CD14-positive monocyte (primary cell): Measurements from ENCODE around the gene S100A5. TPM values are rescaled to one million over a fixed set of nuclear protein-coding genes. Genes with fewer than 3 reads are reported as not detected.

Experiments used
- DNase-seq, 3 donors: peaks; one replicate each; pipeline ENCODE4 v3.0.0-alpha.2; 2011 to 2022
- H2AFZ ChIP-seq: 2 replicates; pipeline ENCODE4 v1.6.0; 2012; ENCODE audit warnings: mild to moderate bottlenecking, low read depth, low read length, inconsistent platforms; ENCODE audit not compliant: insufficient read depth, poor library complexity, severe bottlenecking
- H3K27ac ChIP-seq, 2 donors: 1 replicate in 1 of 2; 2 replicates in 1 of 2; pipeline ENCODE4 v1.5.1; 2012 to 2013; ENCODE audit warnings: low read length in 2 of 2, control low read depth in 1 of 2, inconsistent platforms in 1 of 2, low read depth in 1 of 2, mild to moderate bottlenecking in 1 of 2
- H3K27me3 ChIP-seq, 2 donors: one replicate each; pipeline versions ENCODE4 v1.6.0 to v1.6.1; 2011 to 2013; ENCODE audit warnings: low read length in 2 of 2; ENCODE audit not compliant: control insufficient read depth in 2 of 2, insufficient read depth in 2 of 2
- H3K36me3 ChIP-seq, 2 donors: replicated peaks in 1 of 2; 1 replicate in 1 of 2; 2 replicates in 1 of 2; pipeline versions ENCODE4 v1.5.1 to v1.6.1; 2012 to 2013; ENCODE audit warnings: low read length in 2 of 2, control low read depth in 1 of 2, inconsistent platforms in 1 of 2, mild to moderate bottlenecking in 1 of 2; ENCODE audit not compliant: insufficient read depth in 2 of 2, control insufficient read depth in 1 of 2
- H3K4me1 ChIP-seq, 2 donors: 1 replicate in 1 of 2; 2 replicates in 1 of 2; pipeline versions ENCODE4 v1.5.1 to v1.6.1; 2012 to 2013; ENCODE audit warnings: low read length in 2 of 2, control low read depth in 1 of 2, inconsistent platforms in 1 of 2, mild to moderate bottlenecking in 1 of 2, moderate library complexity in 1 of 2; ENCODE audit not compliant: insufficient read depth in 2 of 2, control insufficient read depth in 1 of 2
- H3K4me2 ChIP-seq: replicated peaks from 2 replicates; pipeline ENCODE3; 2012; ENCODE audit warnings: low read length, moderate library complexity, mild to moderate bottlenecking; ENCODE audit not compliant: poor library complexity, severe bottlenecking; ENCODE audit errors: extremely low read depth
- H3K4me3 ChIP-seq, 3 experiments: fragments of 200-600 bp in 1 of 3; sonication (generic) in 1 of 3; replicated peaks in 1 of 3; 1 replicate in 2 of 3; 2 replicates in 1 of 3; pipeline ENCODE4 v1.5.1; 2011 to 2013; ENCODE audit warnings: low read length in 3 of 3, mild to moderate bottlenecking in 3 of 3, control low read depth in 2 of 3, low read depth in 2 of 3, inconsistent platforms in 1 of 3, moderate library complexity in 1 of 3
- H3K79me2 ChIP-seq: 2 replicates; pipeline ENCODE4 v1.6.0; 2012; ENCODE audit warnings: mild to moderate bottlenecking, control low read depth, inconsistent platforms, low read length, moderate library complexity; ENCODE audit not compliant: insufficient read depth
- H3K9ac ChIP-seq: 2 replicates; pipeline ENCODE4 v1.6.0; 2017; ENCODE audit warnings: low read length, mild to moderate bottlenecking; ENCODE audit not compliant: insufficient read depth, poor library complexity, severe bottlenecking
- H3K9me3 ChIP-seq, 2 donors: replicated peaks in 1 of 2; 1 replicate in 1 of 2; 2 replicates in 1 of 2; pipeline versions ENCODE4 v1.5.1 to v1.6.1; 2012 to 2013; ENCODE audit warnings: low read length in 2 of 2, control low read depth in 1 of 2; ENCODE audit not compliant: control insufficient read depth in 1 of 2, insufficient read depth in 1 of 2
- H4K20me1 ChIP-seq: 2 replicates; pipeline ENCODE4 v1.6.0; 2012; ENCODE audit warnings: mild to moderate bottlenecking, low read length, control low read depth, moderate library complexity; ENCODE audit not compliant: insufficient read depth
- H3K27ac Mint-ChIP-seq, 7 donors: one replicate each; pipeline ENCODE4 v1.8.0; 2020; ENCODE audit warnings: mild to moderate bottlenecking in 7 of 7, mixed read lengths in 7 of 7, moderate library complexity in 6 of 7, inconsistent platforms in 2 of 7
- H3K27me3 Mint-ChIP-seq, 3 donors: one replicate each; pipeline ENCODE4 v1.8.0; 2021 to 2022; ENCODE audit warnings: low read depth in 3 of 3, mild to moderate bottlenecking in 3 of 3, mixed read lengths in 3 of 3, moderate library complexity in 3 of 3, inconsistent platforms in 1 of 3
- H3K36me3 Mint-ChIP-seq, 2 donors: one replicate each; pipeline ENCODE4 v1.8.0; 2020; ENCODE audit warnings: mixed read lengths in 2 of 2, inconsistent platforms in 1 of 2, mild to moderate bottlenecking in 1 of 2
- H3K4me1 Mint-ChIP-seq: one replicate; pipeline ENCODE4 v1.8.0; 2020; ENCODE audit warnings: mild to moderate bottlenecking, mixed read lengths
- H3K4me3 Mint-ChIP-seq, 2 donors: one replicate each; pipeline ENCODE4 v1.8.0; 2020; ENCODE audit warnings: mild to moderate bottlenecking in 2 of 2, mixed read lengths in 2 of 2, moderate library complexity in 1 of 2
- H3K9me3 Mint-ChIP-seq, 7 donors: one replicate each; pipeline ENCODE4 v1.8.0; 2020 to 2022; ENCODE audit warnings: mixed read lengths in 7 of 7, mild to moderate bottlenecking in 6 of 7, moderate library complexity in 6 of 7, inconsistent platforms in 2 of 7
- CTCF ChIP-seq: fragments of 200-600 bp; IDR thresholded peaks from one replicate; pipeline ENCODE4 v1.8.0; 2022; ENCODE audit warnings: antibody characterized with exemption, mild to moderate bottlenecking
- WGBS: methylation state at CpG from one replicate; pipeline ENCODE4 v1.1.5; 2013; ENCODE audit warnings: missing lambda C conversion rate; ENCODE audit not compliant: insufficient coverage; 5-methylcytosine and 5-hydroxymethylcytosine counted together
- intact Hi-C, 2 donors: fragments of 100-400 bp; cut with micrococcal nuclease; formaldehyde crosslinking; loops; one replicate each; pipeline versions ENCODE4 v1.15.0 to v1.15.1; 2023
- polyA plus RNA-seq, 3 donors: library from polyadenylated mRNA; depleted of rRNA in 1 of 3; unstranded in 2 of 3; stranded (reverse) in 1 of 3; fragments of 300-500 nt in 2 of 3; fragments of >200 nt in 1 of 3; fragmentation: Illumina TruSeq in 2 of 3; gene quantifications; 1 replicate in 2 of 3; 2 replicates in 1 of 3; pipeline ENCODE4 v1.2.3, GENCODE V29; 2012 to 2021

The S100A5 gene
- polyA plus RNA-seq, 3 donors = 1.4 to 2.1 TPM; not detected in 1

GRCh38 chr1:153531638-153532037, 9.1 kb downstream of the S100A5 start:
- H3K27me3 ChIP-seq = no peaks in the 10 kb centered on the region
- H3K27ac ChIP-seq = no peak overlapping the region
- Mint-ChIP-seq H3K4me1 (peaks cover 64% of the 10 kb centered on the region), H3K27ac (peak overlapping the region in 2 of 7 donors; percentile 50 to 72), H3K9me3 (no peaks in the 10 kb centered on the region), H3K36me3 (peaks cover 28 to 49% of the 10 kb centered on the region in 2 donors), H3K27me3 (no peaks in the 10 kb centered on the region), H3K4me3 (no peak overlapping the region)
- peaks cover 6 to 10% of the 10 kb centered on the region in 2 donors for H3K36me3 ChIP-seq
- no peaks in the 10 kb centered on the region for H3K9me3 ChIP-seq
- H2AFZ ChIP-seq = no peak overlapping the region
- no peak overlapping the region for H3K4me3 ChIP-seq
- TF ChIP-seq CTCF = no peak
- H3K4me2 ChIP-seq = no peak overlapping the region
- H3K79me2 ChIP-seq = peaks cover 44% of the 10 kb centered on the region
- intact Hi-C loops = loop anchor here (5.0 kb wide), 1 partner anchor 101 kb away; the partner anchor contains the start of gene CHTOP (in 2 of the 2)
- no peak overlapping the region for H3K9ac ChIP-seq
- WGBS = no CpG with 5 or more reads among the region's 3 CpGs
- peaks cover 58 to 62% of the 10 kb centered on the region in 2 donors for H3K4me1 ChIP-seq
- no peak for DNase-seq
- peaks cover 30% of the 10 kb centered on the region for H4K20me1 ChIP-seq

GRCh38 chr1:153527683-153528040, 13.1 kb downstream of the S100A5 start:
- H3K36me3 Mint-ChIP-seq = peaks cover 14 to 31% of the 10 kb centered on the region in 2 donors
- H3K9me3 Mint-ChIP-seq = peaks cover 0 to under 1% (median 0%) of the 10 kb centered on the region in 7 donors

More at GRCh38 chr1:153527683-153528040, 13.1 kb downstream of the S100A5 start:
- H3K9me3 ChIP-seq = no peaks in the 10 kb centered on the region
- Mint-ChIP-seq H3K27me3 (peaks cover 0 to 4% (median 0%) of the 10 kb centered on the region in 3 donors), H3K4me3 (no peak overlapping the region), H3K4me1 (peaks cover 46% of the 10 kb centered on the region), H3K27ac (peak overlapping the region in 1 of 7 donors; percentile 25)
- no peak overlapping the region for H3K9ac ChIP-seq
- no peaks in the 10 kb centered on the region for H3K27me3 ChIP-seq
- no peak overlapping the region for H3K4me3 ChIP-seq
- peaks cover 36 to 42% of the 10 kb centered on the region in 2 donors for H3K4me1 ChIP-seq
- intact Hi-C loops = no loop called here
- no peak for DNase-seq
- H4K20me1 ChIP-seq = peaks cover 4% of the 10 kb centered on the region
- H2AFZ ChIP-seq = no peak overlapping the region
- peaks cover 13% of the 10 kb centered on the region for H3K79me2 ChIP-seq
- H3K4me2 ChIP-seq = no peak overlapping the region
- 75% methylated on average over 1 of the region's 5 CpGs for WGBS
- peaks cover 0 to 5% of the 10 kb centered on the region in 2 donors for H3K36me3 ChIP-seq
- H3K27ac ChIP-seq = no peak overlapping the region
- TF ChIP-seq CTCF = no peak
